Inflammatory macrophage treated with lipopolysaccharide for 4 hours (primary cell): Measurements from ENCODE around the gene ALDH2.
"Not testable (repeated sequence)": the region's sequence is repeated elsewhere in the genome, so short reads cannot be mapped to it uniquely, and the experiment has no call there.

ENCODE experiments used
- DNase-seq: peaks from one replicate; pipeline ENCODE4 v3.0.0-alpha.2; 2020

Gene ALDH2

GRCh38 chr12:111791507-111791906, 24.8 kb downstream of the ALDH2 start:
- DNase-seq: no peak

GRCh38 chr12:111792155-111792855, 25.6 kb downstream of the ALDH2 start:
- DNase-seq: no peak

GRCh38 chr12:111792856-111793235, 26.1 kb downstream of the ALDH2 start:
- no peak for DNase-seq

GRCh38 chr12:111798182-111798581, 31.4 kb downstream of the ALDH2 start:
- DNase-seq: no peak

- no peak for DNase-seq
Measured at GRCh38 chr12:111799758-111800157, 33.0 kb downstream of the ALDH2 start.

GRCh38 chr12:111803038-111803626, 36.4 kb downstream of the ALDH2 start:
- no peak for DNase-seq

- DNase-seq: no peak
Measured at GRCh38 chr12:111803851-111804250, 37.1 kb downstream of the ALDH2 start.

- DNase-seq: no peak
Measured at GRCh38 chr12:111806304-111806703, 39.6 kb downstream of the ALDH2 start.

GRCh38 chr12:111807232-111807631, 40.5 kb downstream of the ALDH2 start:
- no peak for DNase-seq

- DNase-seq: peak; percentile 80
Measured at GRCh38 chr12:111812881-111813741, 46.4 kb downstream of the ALDH2 start.

GRCh38 chr12:111816065-111816615, 49.4 kb downstream of the ALDH2 start:
- no peak for DNase-seq

- peak; percentile 25 for DNase-seq
Measured at GRCh38 chr12:111816898-111817297, 50.2 kb downstream of the ALDH2 start.

- DNase-seq: no peak
Measured at GRCh38 chr12:111818340-111818739, 51.6 kb downstream of the ALDH2 start.

GRCh38 chr12:111819191-111820158, 52.7 kb downstream of the ALDH2 start:
- no peak for DNase-seq

- DNase-seq: not testable (repeated sequence)
Measured at GRCh38 chr12:111820828-111821227, 54.1 kb downstream of the ALDH2 start.

- DNase-seq: peak; percentile 65
Measured at GRCh38 chr12:111822886-111823285, 56.2 kb downstream of the ALDH2 start.

- DNase-seq: no peak
Measured at GRCh38 chr12:111823891-111824290, 57.2 kb downstream of the ALDH2 start.

- DNase-seq: peak; percentile 36
Measured at GRCh38 chr12:111824312-111824711, 57.6 kb downstream of the ALDH2 start.

GRCh38 chr12:111825509-111825908, 58.8 kb downstream of the ALDH2 start:
- DNase-seq: no peak

GRCh38 chr12:111826316-111826715, 59.6 kb downstream of the ALDH2 start:
- DNase-seq: no peak

- peak; percentile 68 for DNase-seq
Measured at GRCh38 chr12:111826992-111827391, 60.3 kb downstream of the ALDH2 start.

GRCh38 chr12:111827907-111828306, 61.2 kb downstream of the ALDH2 start:
- DNase-seq: no peak
